Stimulated activated effector memory CD8-positive, alpha-beta T cell treated with anti-CD3 and anti-CD28 coated beads, Interleukin-12 subunit alpha, Interleukin-12 subunit beta, amount 100 ng/mL, for 72 hours (primary cell): Measurements from ENCODE around the gene CNTNAP2.
"Not testable (repeated sequence)": the region's sequence is repeated elsewhere in the genome, so short reads cannot be mapped to it uniquely, and the experiment has no call there.

ENCODE experiments used
- ATAC-seq: fragments of 150-1000 bp; cut with Tn5 transposase; 2 replicates; pipeline ENCODE4 v1.10.0; 2021
- DNase-seq, 2 donors: peaks; one replicate each; pipeline ENCODE4 v3.0.0; 2021 to 2022; ENCODE audit warnings: low spot score in 2 of 2
- H3K27ac Mint-ChIP-seq: one replicate; pipeline ENCODE4 v1.8.0; 2022; ENCODE audit warnings: mild to moderate bottlenecking, mixed read lengths
- H3K36me3 Mint-ChIP-seq: one replicate; pipeline ENCODE4 v1.8.0; 2022; ENCODE audit warnings: mild to moderate bottlenecking, mixed read lengths
- H3K4me1 Mint-ChIP-seq: one replicate; pipeline ENCODE4 v1.8.0; 2022; ENCODE audit warnings: mixed read lengths
- H3K4me3 Mint-ChIP-seq: one replicate; pipeline ENCODE4 v1.8.0; 2022; ENCODE audit warnings: mild to moderate bottlenecking, mixed read lengths
- H3K9me3 Mint-ChIP-seq: one replicate; pipeline ENCODE4 v1.8.0; 2022; ENCODE audit warnings: mixed read lengths

CNTNAP2 gene

DNA sequence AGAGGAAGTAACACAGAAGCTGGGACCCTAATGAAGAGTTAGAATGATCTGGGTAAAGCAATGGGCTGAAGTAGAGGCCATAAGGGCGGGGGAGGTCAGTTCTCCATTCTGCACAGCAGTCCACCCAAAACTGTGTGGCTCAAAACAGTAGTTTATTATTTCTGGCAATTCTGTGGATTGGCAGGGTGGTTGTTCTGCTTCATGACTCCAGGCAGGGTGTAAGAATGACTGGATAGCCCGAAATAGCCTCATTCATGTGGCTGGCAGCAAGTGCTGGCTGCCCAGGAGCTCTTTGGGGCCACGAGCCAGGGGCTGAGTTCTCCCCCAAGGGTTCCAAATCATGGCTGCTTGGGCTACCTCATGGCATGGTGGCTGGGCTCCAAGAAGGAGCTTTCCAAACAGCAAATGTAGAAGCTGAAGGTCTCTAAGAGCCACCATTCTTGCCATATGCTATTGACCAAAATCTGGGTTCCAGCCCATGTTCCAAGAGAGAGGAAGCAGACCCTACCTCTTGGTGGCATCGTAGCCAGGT, 2158.8 kb downstream of the CNTNAP2 start:
- Mint-ChIP-seq H3K27ac (no peak overlapping the region), H3K4me1 (no peaks in the 10 kb centered on the region), H3K9me3 (no peaks in the 10 kb centered on the region), H3K4me3 (no peak overlapping the region), H3K36me3 (no peaks in the 10 kb centered on the region)
- ATAC-seq (no peak), DNase-seq (no peak)

DNA sequence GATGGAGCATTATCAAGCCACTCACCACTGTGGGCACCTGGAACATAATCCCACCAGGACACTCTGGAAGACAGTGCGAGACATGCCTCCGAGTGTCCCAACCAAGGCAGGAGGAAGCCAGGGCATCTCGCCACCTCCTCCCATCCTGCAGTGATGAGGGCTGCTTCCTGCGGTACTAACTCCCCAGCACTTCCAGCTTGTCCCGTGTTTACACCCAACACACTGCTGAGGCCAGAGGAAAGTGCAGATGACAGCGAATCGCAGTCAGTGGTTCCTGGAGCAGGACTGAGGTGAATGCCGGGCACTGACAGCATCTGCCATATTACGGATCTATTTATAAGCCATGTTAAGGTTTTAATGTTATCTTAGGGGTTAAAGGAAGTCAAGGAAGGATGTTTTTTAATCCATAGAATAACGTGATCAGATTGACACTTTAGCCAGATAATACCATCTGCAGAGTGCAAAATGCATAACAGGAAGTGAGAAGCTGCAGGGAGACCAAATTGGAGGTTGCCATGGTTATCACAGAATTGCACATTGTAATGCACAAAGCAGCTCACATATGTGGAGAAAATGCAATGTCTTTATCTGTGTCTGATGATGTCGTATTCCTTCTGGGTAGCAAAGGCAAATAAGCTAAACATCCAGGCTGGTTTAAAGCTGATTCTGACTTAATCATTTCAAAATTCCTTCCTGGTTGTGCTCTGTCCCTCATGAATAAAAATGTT, 2159.9 kb downstream of the CNTNAP2 start:
- H3K4me1 Mint-ChIP-seq, result no peaks in the 10 kb centered on the region

DNA sequence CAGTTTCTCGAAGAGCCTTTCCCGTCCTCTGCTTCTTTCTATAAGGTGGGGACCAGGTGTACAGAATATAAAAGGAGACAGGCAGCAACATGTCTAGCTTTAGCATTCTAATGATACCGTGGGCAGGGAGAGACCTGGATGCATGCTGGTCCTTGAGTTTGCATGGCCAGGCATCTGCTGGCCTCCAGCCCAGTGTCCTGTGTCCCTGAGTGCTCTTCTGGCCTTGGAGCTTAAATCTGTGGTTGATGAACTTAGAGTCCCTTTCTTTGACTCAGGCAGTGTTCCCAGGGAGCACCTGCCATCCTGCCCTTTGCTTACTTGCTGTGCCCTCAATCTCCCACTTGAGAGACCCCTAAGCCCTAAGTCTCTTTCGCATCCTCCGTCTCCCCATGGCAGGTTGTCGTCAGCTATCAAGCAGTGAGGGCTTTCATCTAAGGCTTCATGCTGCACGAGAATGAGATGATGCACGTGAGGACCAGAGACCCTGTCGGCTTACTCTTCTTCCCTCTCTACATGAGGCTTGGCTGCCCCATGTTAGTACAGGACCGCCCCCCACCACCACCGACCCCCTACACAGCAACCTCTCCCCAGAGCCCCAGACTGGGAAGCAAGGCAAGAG, 2160.6 kb downstream of the CNTNAP2 start:
- Mint-ChIP-seq H3K9me3 (no peaks in the 10 kb centered on the region), H3K36me3 (no peaks in the 10 kb centered on the region), H3K4me3 (no peak overlapping the region), H3K4me1 (no peaks in the 10 kb centered on the region), H3K27ac (no peak overlapping the region)
- ATAC-seq, result no peak
- DNase-seq, result no peak

More for the DNA sequence above, 2159.9 kb downstream of the CNTNAP2 start:
- DNase-seq (no peak), ATAC-seq (no peak)
- no peak overlapping the region for H3K4me3 Mint-ChIP-seq
- H3K9me3 Mint-ChIP-seq, result no peaks in the 10 kb centered on the region
- H3K27ac Mint-ChIP-seq, result no peak overlapping the region
- H3K36me3 Mint-ChIP-seq, result no peaks in the 10 kb centered on the region

DNA sequence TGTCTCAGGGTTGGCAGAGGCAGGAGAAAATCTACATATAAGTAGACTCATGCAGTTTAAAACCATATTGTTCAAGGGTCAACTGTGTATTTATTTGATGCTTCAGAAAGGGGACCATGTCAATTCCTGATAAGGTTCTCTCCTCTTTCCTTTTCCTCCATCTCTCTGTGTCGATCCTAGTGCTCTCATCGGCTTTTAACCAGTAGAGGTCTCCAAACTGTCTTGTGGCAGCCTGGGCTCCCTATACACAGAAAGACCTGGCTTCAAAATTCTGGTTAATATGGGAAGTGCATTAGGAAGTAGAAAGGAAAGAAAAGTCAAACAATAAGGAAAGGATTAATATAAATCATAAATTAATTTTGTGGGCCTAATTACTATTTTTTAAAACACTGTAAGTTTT, 2169.5 kb downstream of the CNTNAP2 start:
- no peak overlapping the region for H3K4me3 Mint-ChIP-seq
- ATAC-seq (no peak), DNase-seq (no peak)
- H3K4me1 Mint-ChIP-seq, result no peaks in the 10 kb centered on the region
- H3K9me3 Mint-ChIP-seq, result no peaks in the 10 kb centered on the region
- no peak overlapping the region for H3K27ac Mint-ChIP-seq
- H3K36me3 Mint-ChIP-seq, result no peaks in the 10 kb centered on the region

DNA sequence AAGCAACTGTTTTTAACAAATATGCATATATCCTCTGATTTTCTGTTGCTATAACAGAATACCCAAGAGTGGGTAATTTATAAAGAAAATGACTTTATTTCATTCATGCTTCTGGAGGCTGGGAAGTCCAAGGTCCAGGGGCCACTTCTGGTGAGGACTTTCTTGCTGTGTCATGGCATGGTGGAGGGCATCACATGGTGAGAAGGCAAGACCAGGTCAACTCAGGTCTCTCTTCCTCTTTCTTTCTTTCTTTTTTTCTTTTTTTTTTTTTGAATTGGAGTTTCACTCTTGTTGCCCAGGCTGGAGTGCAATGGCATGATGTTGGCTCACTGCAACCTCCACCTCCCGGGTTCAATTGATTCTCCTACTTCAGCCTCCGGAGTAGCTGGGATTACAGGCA, 2170.9 kb downstream of the CNTNAP2 start:
- Mint-ChIP-seq H3K4me1 (no peaks in the 10 kb centered on the region), H3K27ac (no peak overlapping the region), H3K4me3 (no peak overlapping the region), H3K9me3 (no peaks in the 10 kb centered on the region), H3K36me3 (no peaks in the 10 kb centered on the region)
- ATAC-seq, result no peak
- DNase-seq, result no peak

DNA sequence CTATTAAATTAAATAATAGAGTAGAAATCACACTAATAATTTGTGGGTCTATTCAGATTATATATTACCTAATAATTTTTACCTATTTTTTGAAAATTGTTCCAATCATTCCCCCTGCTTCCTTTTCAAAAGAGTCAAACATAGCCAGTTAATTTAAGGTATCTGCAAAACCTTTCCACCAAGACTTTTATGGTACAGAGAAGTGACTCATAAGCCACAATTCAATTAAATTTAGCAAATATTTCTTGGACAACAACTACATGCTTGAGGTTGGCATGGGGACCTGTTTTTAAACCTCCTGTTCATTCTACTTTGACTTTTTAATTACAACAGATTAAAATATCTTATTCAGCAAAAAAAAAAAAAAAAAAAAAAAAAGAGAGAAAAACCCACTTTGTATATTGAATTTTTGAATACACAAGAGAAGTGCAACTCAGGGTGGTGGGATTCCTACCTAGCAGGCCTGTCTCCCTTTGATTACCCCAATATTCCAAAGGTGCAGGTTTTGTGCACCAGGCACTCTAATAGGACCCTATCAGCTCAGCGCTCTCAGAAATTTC, 2172.1 kb downstream of the CNTNAP2 start:
- H3K27ac Mint-ChIP-seq, result no peak overlapping the region
- no peaks in the 10 kb centered on the region for H3K9me3 Mint-ChIP-seq
- H3K36me3 Mint-ChIP-seq, result no peaks in the 10 kb centered on the region
- ATAC-seq, result no peak
- DNase-seq, result no peak
- no peaks in the 10 kb centered on the region for H3K4me1 Mint-ChIP-seq
- H3K4me3 Mint-ChIP-seq, result no peak overlapping the region

DNA sequence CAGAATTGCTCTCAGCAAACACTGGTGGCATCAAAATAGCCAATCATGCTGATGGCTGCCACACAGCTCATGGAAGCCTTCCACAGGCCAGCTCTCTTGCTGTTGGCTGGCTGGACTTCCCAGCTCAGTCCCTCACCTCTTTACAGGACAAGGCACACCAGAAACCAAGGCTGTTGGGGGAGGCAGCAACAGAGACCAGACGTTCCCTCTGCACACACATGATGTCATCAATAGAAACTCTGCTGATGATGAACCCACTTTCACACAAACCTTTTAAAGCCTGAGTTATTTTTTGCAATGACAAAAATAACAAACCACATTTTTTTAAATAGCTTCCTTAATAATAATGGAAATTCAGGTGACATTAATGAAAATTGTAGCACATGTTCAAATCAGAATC, 2173.0 kb downstream of the CNTNAP2 start:
- H3K27ac Mint-ChIP-seq, result no peak overlapping the region
- no peaks in the 10 kb centered on the region for H3K36me3 Mint-ChIP-seq
- H3K9me3 Mint-ChIP-seq, result no peaks in the 10 kb centered on the region
- H3K4me3 Mint-ChIP-seq, result no peak overlapping the region
- no peak for ATAC-seq
- no peak for DNase-seq
- no peaks in the 10 kb centered on the region for H3K4me1 Mint-ChIP-seq

DNA sequence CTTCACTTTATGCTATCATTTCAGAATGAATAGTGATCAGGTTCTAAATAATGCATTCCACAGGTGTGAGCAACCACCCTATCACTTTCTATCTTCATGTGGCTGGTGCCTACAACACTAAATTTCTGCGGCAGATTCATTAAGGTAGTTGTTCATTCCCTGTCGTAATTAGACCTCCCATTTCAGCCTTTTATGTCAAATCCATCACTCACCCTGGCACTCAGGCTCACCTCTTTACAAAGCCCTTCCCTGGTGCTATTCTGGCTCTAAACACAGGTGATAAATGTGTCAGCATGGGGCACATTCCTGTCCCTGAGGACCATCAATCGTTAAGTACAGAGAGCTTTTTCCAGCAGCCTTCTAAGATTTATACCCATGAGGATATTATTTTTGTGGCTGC, 2173.9 kb downstream of the CNTNAP2 start:
- Mint-ChIP-seq H3K4me3 (no peak overlapping the region), H3K27ac (no peak overlapping the region), H3K36me3 (no peaks in the 10 kb centered on the region), H3K9me3 (no peaks in the 10 kb centered on the region), H3K4me1 (no peaks in the 10 kb centered on the region)
- ATAC-seq (no peak), DNase-seq (no peak)

DNA sequence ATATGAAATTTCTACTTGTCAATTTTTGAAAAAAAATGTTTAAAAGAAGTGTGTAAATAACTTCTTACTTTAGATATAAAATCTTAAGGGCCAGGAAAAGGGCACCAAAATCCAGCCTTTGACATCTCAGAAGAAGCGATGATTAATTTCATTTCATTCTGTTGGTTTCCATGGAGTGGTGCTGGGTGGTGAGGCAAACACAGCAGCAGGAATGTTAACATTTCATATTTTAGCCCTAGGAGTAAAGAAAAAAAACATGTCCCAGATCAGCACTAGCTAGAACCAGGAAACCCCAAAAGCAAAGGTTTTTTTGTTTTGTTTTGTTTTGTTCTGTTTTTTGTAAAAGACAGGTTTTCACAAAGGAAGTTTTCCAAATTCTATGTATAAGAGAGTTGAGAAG, 2175.2 kb downstream of the CNTNAP2 start:
- no peaks in the 10 kb centered on the region for H3K36me3 Mint-ChIP-seq
- DNase-seq (no peak), ATAC-seq (no peak)
- no peak overlapping the region for H3K4me3 Mint-ChIP-seq
- H3K27ac Mint-ChIP-seq, result no peak overlapping the region
- H3K9me3 Mint-ChIP-seq, result peaks cover under 1% of the 10 kb centered on the region
- no peaks in the 10 kb centered on the region for H3K4me1 Mint-ChIP-seq

DNA sequence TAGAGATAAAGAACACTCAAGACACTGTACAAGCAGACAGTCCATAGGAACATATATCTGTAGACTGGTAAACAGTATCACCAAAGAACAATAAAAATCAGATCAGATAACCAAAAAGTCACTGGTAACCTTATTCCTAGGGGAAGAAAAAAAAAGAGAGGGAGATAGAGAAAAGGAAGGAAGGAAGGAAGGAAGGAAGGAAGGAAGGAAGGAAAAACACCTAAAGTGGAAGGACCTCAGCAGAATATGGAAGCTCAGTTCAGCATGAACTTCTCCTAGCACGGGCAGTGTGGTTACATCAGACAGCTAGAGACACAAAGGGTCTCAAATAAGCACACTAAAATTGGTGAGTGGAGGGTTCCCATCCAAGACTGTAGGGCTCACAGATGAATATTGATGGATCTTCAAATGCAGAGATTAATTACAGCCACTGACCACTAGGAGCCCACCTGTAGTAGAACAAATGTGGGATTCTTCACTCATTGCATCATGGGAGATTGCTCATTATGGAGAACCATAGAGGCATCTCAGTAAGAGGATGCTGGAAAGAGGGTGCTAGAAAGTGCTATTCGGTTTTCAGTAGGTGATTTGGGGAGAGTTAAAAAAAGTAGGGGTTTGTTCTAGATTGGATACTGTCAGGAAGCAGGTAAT, 2180.5 kb downstream of the CNTNAP2 start:
- H3K27ac Mint-ChIP-seq, result no peak overlapping the region
- peaks cover 2% of the 10 kb centered on the region for H3K9me3 Mint-ChIP-seq
- no peak overlapping the region for H3K4me3 Mint-ChIP-seq
- H3K4me1 Mint-ChIP-seq, result no peaks in the 10 kb centered on the region
- DNase-seq (no peak), ATAC-seq (no peak)
- H3K36me3 Mint-ChIP-seq, result no peaks in the 10 kb centered on the region

DNA sequence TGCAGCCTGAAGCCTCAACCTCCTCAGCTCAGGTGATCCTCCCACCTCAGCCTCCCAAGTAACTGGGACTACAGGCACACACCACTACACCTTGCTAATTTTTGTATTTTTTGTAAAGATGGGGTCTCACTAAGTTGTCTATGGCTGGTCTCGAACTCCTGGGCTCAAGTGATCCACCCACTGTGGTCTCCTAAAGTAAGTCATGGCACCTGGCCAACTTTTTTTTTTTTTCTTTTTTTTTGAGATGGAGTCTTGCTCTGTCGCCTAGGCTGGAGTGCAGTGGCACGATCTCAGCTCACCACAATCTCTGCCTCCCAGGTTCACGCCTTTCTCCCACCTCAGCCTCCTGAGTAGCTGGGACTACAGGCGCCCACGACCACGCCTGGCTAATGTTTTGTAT, 2182.2 kb downstream of the CNTNAP2 start:
- H3K27ac Mint-ChIP-seq, H3K36me3 Mint-ChIP-seq, H3K4me1 Mint-ChIP-seq, DNase-seq, H3K4me3 Mint-ChIP-seq, ATAC-seq, H3K9me3 Mint-ChIP-seq: not testable (repeated sequence)

DNA sequence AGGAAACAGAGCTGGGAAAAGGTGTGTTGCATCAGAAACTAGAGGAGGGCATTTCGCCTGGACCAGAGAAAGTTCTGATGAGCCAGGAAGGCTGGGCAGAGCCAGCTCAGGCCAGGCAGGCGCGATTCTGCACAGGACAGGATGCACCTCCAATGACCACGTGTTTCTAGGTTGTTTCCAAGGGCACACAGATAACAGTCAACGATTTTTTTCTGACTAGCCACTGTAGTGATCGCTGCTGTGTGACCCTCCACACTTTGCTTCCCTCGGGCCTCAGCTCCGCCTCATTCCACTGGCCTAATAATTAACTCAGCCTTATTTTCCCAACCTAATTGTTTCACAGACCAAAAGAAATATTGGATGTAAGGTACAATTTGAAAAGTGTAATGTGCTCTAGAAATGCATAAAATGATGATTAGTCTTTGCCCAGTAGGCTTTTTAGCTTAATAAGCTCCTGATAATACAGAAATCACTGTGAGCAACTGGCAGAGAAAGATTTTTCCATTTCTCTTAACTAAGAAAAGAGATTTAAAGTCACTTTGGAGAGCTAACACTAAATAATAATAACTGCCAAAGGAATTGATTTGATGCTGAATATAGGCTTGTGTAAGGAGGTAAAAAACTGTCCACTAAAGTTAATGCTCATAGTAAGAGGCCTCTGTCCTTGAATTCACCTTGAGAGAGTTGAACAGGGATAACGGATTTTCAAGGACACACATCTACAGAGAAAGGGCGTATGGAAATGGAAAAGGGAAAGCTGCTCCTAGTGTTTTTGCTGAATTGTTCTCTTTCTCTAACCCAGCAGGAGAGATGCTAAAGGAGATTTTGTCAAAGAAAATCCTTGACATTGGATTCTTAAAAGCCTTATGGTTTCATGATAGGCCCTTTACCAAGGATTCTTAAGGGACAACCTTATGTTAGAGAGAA, 2183.0 kb downstream of the CNTNAP2 start:
- peaks cover 2% of the 10 kb centered on the region for H3K9me3 Mint-ChIP-seq
- no peak overlapping the region for H3K27ac Mint-ChIP-seq
- no peak for DNase-seq
- no peak for ATAC-seq
- H3K4me1 Mint-ChIP-seq, result no peaks in the 10 kb centered on the region
- no peak overlapping the region for H3K4me3 Mint-ChIP-seq
- H3K36me3 Mint-ChIP-seq, result no peaks in the 10 kb centered on the region

DNA sequence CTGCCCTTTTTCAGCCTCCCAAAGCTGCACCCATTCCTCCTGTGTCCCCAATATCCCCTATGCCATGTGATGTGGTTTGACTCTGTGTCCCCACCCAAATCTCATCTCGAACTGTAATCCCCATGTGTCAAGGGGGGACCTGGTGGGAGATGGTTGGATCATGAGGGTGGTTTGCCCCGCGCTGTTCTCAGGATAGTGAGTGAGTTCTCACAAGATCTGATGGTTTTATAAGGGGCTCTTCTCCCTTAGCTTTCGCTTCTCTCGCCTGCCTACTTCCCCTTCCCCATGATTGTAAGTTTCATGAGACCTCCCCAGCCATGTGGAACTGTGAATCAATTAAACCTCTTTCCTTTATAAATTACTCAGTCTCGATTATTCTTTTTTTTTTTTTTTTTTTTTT, 2185.8 kb downstream of the CNTNAP2 start:
- DNase-seq, H3K27ac Mint-ChIP-seq, ATAC-seq, H3K9me3 Mint-ChIP-seq, H3K4me1 Mint-ChIP-seq, H3K4me3 Mint-ChIP-seq, H3K36me3 Mint-ChIP-seq: not testable (repeated sequence)

DNA sequence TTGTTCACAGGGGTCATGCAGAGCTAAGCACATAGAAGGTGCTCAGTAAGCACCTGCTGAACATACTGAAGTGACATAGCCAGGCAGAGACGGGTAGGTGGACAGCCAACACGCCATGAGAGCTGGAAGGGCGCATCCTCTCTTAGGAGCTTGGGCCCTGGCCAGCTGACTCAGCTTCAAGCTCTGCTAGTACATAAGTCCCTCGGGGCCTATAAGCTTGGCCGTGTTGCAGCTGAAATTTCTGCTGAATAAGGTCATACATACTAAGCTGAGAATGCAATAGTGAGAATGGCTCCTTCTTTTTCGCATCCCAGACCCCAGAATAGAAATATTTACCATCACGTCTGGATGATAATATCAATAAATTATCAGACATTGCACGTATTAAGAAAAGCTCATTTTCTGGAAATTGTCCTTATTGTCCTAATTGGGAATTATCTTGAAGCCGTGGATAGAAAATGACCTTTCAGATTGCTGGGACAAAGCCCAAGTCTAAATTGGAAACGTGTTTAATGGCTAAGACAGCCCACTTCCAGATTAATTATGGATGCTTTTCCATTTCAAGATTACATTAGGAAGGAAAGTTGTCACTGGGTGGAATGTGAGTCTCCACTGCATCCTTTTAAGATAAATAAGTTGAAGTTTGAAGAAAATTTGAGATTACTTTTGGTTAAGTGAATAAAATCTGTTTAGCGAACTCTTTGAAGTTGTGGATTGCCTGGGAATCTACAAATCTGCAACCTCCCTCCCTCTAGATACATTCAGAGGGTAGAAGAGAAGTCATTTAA, 2186.9 kb downstream of the CNTNAP2 start:
- ATAC-seq (no peak), DNase-seq (no peak)
- Mint-ChIP-seq H3K9me3 (no peaks in the 10 kb centered on the region), H3K4me3 (no peak overlapping the region), H3K27ac (no peak overlapping the region), H3K36me3 (no peaks in the 10 kb centered on the region), H3K4me1 (no peaks in the 10 kb centered on the region)
